ENCODE results near the gene YWHAB.

YWHAB gene

DNA sequence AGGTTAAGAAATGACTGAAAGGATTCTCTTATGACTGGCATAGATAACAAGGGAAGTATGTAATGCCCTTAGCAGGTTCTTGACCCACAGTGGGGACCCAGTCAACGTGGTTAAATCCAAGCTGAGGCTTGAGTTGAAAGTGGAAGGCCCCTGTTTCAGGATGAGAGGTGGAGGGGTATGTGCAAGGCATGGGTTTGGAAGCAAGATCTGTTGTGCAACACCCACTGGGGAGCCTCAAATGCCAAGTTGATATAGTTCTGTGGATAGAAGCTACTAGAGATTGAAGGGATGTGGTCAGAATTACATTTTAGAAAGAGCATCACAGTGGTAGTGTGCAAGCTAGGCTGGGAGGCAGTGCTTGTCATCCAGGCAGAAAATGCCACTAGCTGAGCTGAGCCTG lies 29.4 kb downstream of the YWHAB start:
- no peak for DNase-seq (ENCODE audit: low spot score)
- TF ChIP-seq, protein P1, sequence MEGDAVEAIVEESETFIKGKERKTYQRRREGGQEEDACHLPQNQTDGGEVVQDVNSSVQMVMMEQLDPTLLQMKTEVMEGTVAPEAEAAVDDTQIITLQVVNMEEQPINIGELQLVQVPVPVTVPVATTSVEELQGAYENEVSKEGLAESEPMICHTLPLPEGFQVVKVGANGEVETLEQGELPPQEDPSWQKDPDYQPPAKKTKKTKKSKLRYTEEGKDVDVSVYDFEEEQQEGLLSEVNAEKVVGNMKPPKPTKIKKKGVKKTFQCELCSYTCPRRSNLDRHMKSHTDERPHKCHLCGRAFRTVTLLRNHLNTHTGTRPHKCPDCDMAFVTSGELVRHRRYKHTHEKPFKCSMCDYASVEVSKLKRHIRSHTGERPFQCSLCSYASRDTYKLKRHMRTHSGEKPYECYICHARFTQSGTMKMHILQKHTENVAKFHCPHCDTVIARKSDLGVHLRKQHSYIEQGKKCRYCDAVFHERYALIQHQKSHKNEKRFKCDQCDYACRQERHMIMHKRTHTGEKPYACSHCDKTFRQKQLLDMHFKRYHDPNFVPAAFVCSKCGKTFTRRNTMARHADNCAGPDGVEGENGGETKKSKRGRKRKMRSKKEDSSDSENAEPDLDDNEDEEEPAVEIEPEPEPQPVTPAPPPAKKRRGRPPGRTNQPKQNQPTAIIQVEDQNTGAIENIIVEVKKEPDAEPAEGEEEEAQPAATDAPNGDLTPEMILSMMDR (IDR thresholded peaks at IDR 0.05; ENCODE audit: extremely low read depth, missing control alignments): no peak

DNA sequence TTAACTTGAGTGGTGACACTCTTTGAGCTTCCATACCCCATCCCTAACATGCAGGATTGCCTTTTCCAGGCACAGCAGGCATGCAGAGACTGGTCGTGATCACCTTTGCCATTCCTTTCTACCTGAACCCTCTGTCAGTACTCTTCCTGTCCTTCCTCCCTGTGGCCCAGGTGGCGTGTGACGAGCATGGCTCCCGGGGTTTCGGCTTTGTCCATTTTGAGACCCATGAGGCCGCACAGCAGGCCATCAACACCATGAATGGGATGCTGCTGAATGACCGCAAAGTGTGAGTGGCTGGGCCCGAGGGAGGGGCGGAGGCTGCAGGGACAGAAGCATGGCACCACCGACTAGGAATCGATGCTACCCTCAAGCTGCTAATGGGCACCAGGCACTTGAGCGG lies 31.1 kb downstream of the YWHAB start:
- TF ChIP-seq, protein P1 (IDR thresholded peaks at IDR 0.05; ENCODE audit: extremely low read depth, missing control alignments): no peak
- no peak for DNase-seq (ENCODE audit: low spot score)

DNA sequence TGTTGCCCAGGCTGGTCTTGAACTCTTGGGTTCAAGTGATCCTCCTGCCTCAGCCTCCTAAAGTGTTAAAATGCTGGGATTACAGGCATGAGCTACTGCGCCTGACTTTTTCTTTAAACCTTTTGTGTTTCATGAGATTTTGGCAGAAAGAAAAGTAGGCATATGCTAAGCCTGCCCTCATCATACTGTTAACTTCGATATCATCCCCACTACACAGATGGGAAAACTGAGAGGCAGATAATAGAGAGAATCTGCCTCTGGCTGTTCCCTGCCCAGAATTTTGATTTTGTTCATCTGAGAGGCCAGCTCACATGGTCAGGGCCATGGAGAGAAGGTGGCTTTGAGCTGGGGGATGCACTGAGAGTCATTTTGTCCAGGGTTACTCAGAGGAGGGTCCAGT lies 31.9 kb downstream of the YWHAB start:
- DNase-seq (ENCODE audit: low spot score): no peak
- TF ChIP-seq, protein P1 (IDR thresholded peaks at IDR 0.05; ENCODE audit: extremely low read depth, missing control alignments): no peak

DNA sequence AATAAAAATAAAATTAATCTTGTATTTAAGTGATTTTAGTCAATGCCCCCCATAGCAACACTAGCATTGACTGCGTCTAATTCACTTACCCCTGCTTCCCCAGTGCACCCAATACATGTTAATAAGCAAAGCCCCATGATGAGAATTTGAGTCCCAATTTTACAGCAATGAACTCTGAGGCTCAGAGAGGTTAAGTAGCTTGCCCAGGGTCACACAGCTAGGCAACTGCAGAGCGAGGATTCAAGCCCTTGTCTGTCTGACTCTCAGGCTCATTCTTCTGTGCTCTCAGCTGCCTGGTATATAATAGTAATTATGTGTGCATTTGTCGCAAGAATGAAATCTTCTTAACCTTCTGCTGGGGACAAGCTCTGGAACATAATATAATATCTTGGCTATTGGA lies 32.8 kb downstream of the YWHAB start:
- TF ChIP-seq, protein P1 (IDR thresholded peaks at IDR 0.05; ENCODE audit: extremely low read depth, missing control alignments): no peak

DNA sequence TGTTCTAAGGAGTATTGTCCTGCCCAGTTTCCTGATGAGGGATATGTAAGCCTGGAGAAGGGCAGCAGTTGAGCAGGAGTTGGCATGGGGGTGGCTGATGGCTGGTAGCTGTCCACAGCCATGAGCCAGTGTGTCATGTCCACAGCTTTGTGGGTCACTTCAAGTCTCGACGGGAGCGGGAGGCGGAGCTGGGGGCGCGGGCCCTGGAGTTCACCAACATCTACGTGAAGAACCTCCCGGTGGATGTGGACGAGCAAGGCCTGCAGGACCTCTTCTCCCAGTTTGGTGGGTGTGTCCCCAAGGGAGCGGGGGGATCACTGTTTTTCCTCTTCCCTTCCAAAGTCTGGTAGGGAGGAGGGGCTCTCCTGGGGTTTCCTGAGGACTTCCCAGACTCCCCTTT lies 33.3 kb downstream of the YWHAB start:
- DNase-seq (ENCODE audit: low spot score): no peak
- TF ChIP-seq, protein P1 (IDR thresholded peaks at IDR 0.05; ENCODE audit: extremely low read depth, missing control alignments): no peak

More for the DNA sequence above, 32.8 kb downstream of the YWHAB start:
- DNase-seq (ENCODE audit: low spot score): no peak

DNA sequence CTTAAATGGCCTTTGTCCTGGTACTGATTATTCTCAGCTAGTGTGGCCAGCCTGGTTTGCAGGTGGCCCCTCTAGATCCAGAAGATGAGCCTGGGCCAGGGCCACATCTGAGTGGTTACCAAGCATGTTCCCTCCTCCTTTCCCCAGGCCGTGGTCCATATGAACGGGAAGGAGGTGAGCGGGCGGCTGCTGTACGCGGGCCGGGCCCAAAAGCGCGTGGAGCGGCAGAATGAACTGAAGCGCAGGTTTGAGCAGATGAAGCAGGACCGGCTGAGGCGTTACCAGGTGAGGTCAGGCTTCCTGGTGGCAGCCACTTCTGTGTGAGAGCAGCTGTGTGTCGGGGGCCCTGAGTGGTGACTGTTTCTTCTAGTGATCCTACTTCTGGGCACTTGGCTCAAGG lies 35.9 kb downstream of the YWHAB start:
- no peak for DNase-seq (ENCODE audit: low spot score)
- TF ChIP-seq, protein P1 (IDR thresholded peaks at IDR 0.05; ENCODE audit: extremely low read depth, missing control alignments): no peak

DNA sequence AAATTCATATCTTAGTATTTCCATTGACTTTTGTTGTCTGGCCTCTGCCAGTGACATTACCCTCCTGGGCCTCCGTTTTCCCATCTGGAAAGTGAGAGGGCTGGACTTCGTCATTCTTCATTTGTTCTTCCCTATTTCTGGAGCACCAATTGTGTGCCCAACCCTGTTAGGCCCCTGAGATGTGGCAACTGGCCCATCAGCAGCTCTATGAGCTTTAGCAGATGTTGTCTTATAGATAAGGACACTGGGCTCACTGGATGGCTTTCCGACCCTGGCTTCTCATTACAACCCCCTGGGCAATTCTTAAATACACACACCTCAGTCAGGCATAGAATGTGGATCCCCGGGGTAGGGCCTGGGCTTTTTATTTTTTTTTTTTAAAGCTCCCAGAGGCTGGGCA lies 39.0 kb downstream of the YWHAB start:
- TF ChIP-seq, protein P1 (IDR thresholded peaks at IDR 0.05; ENCODE audit: extremely low read depth, missing control alignments): no peak
- no peak for DNase-seq (ENCODE audit: low spot score)

Measured in GM20000 (cell line).